ENCODE measurements around the gene CCDC181. TPM values are rescaled to one million over a fixed set of nuclear protein-coding genes. Genes with fewer than 3 reads are reported as not detected.

The CCDC181 gene
- total RNA-seq, 1 experiment from 2014 or later, result 2.9 TPM

DNA sequence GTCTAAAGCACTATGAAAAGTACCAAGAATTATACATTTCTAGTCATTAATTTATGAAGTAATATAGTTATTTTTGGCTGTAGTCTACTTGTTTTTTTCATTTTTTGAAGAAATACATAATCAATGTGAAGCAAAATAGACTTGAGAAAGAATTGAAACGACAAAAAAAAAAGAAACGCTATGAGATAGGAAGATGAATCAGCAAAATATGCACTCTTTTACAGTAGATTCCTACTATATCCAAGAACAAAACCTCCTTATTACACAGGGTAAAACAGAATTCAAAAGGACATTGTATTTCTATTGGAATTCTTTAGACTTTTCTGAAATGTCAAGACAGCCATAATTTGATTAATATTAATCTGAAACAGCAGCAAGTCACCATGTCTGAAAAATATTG, 25.6 kb upstream of the CCDC181 start:
- H4K8ac ChIP-seq (replicated peaks; ENCODE audit: insufficient read length, low read depth, low read length), result no peak overlapping the region
- H4K91ac ChIP-seq (ENCODE audit: insufficient read length, low read depth, low read length), result no peak overlapping the region
- no peak overlapping the region for H3T11ph ChIP-seq (ENCODE audit: low read length)
- peaks cover 4 to 7% (median 5%) of the 10 kb centered on the region in 3 experiments; a peak in 3 of 7 replicates for H3K36me3 Mint-ChIP-seq (ENCODE audit: insufficient read depth in 1 of 3, low read depth in 3 of 3)
- no peak overlapping the region for H4K5ac ChIP-seq (ENCODE audit: insufficient read length, low read depth, low read length)
- H3K27ac Mint-ChIP-seq, result no peak overlapping the region
- no peak overlapping the region for H3K4ac ChIP-seq (ENCODE audit: low read depth, low read length)
- H3K23me2 ChIP-seq (ENCODE audit: insufficient read length, low read depth, low read length, poor library complexity, severe bottlenecking), result no peaks in the 10 kb centered on the region
- no peaks in the 10 kb centered on the region for H3K27me3 Mint-ChIP-seq (ENCODE audit: low read depth)
- no peak overlapping the region for H2BK15ac ChIP-seq (ENCODE audit: low read depth, low read length)
- H3K23ac ChIP-seq (ENCODE audit: insufficient read length, low read depth, low read length), result no peak overlapping the region
- H2BK120ac ChIP-seq (ENCODE audit: low read depth, low read length, poor library complexity, severe bottlenecking), result no peak overlapping the region
- TF ChIP-seq, protein P1, sequence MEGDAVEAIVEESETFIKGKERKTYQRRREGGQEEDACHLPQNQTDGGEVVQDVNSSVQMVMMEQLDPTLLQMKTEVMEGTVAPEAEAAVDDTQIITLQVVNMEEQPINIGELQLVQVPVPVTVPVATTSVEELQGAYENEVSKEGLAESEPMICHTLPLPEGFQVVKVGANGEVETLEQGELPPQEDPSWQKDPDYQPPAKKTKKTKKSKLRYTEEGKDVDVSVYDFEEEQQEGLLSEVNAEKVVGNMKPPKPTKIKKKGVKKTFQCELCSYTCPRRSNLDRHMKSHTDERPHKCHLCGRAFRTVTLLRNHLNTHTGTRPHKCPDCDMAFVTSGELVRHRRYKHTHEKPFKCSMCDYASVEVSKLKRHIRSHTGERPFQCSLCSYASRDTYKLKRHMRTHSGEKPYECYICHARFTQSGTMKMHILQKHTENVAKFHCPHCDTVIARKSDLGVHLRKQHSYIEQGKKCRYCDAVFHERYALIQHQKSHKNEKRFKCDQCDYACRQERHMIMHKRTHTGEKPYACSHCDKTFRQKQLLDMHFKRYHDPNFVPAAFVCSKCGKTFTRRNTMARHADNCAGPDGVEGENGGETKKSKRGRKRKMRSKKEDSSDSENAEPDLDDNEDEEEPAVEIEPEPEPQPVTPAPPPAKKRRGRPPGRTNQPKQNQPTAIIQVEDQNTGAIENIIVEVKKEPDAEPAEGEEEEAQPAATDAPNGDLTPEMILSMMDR (conservative IDR thresholded peaks at IDR 0.05), result no peak
- H3K9me3 Mint-ChIP-seq, result peaks cover 10 to 12% of the 10 kb centered on the region in 2 experiments
- WGBS (ENCODE audit: extremely low coverage, insufficient read length, low lambda C conversion rate), result no CpG with 5 or more reads among the region's 2 CpGs
- H3K27me3 ChIP-seq (ENCODE audit: insufficient read depth, low read length), result no peaks in the 10 kb centered on the region
- no peak overlapping the region for H2AK5ac ChIP-seq (ENCODE audit: insufficient read length, low read length)
- H2BK5ac ChIP-seq (ENCODE audit: insufficient read length, low read length), result no peak overlapping the region
- H3K56ac ChIP-seq (ENCODE audit: insufficient read length, low read depth, low read length), result no peak overlapping the region
- H4K20me1 ChIP-seq (ENCODE audit: control insufficient read depth, insufficient read depth, insufficient read length), result no peaks in the 10 kb centered on the region
- H3K27ac ChIP-seq (ENCODE audit: insufficient read length, low read depth, low read length), result no peak overlapping the region
- H3K9me3 ChIP-seq (ENCODE audit: control insufficient read depth, low read depth, low read length), result no peaks in the 10 kb centered on the region
- H3K9ac ChIP-seq (ENCODE audit: extremely low read depth, insufficient read length, low read length), result no peak overlapping the region
- H2BK12ac ChIP-seq (ENCODE audit: insufficient read length, low read depth, low read length), result no peak overlapping the region
- DNase-seq, result no peak
- H3K4me1 Mint-ChIP-seq, result peaks cover 4 to 7% of the 10 kb centered on the region in 2 experiments; a peak in 3 of 4 replicates
- H2AFZ ChIP-seq (ENCODE audit: low read length), result no peak overlapping the region
- no peaks in the 10 kb centered on the region for H3K79me2 ChIP-seq (ENCODE audit: insufficient read depth, low read length)
- no peak overlapping the region for H3K4me2 ChIP-seq (ENCODE audit: insufficient read depth, insufficient read length, low read length)
- no peak overlapping the region for H3K14ac ChIP-seq (ENCODE audit: insufficient read depth, low read length)
- no peaks in the 10 kb centered on the region for H3K4me1 ChIP-seq (ENCODE audit: insufficient read depth, low read length)
- no peak overlapping the region for H3K18ac ChIP-seq (ENCODE audit: insufficient read length, low read depth, low read length)
- no peak overlapping the region for H3K4me3 Mint-ChIP-seq
- no peaks in the 10 kb centered on the region for H3K79me1 ChIP-seq (ENCODE audit: insufficient read depth, low read depth, low read length, poor library complexity, severe bottlenecking)
- no peak overlapping the region for H2BK20ac ChIP-seq (ENCODE audit: low read depth, low read length, poor library complexity, severe bottlenecking)

All from H9 (cell line).